ENCODE data around the gene RGS7BP.

DNA sequence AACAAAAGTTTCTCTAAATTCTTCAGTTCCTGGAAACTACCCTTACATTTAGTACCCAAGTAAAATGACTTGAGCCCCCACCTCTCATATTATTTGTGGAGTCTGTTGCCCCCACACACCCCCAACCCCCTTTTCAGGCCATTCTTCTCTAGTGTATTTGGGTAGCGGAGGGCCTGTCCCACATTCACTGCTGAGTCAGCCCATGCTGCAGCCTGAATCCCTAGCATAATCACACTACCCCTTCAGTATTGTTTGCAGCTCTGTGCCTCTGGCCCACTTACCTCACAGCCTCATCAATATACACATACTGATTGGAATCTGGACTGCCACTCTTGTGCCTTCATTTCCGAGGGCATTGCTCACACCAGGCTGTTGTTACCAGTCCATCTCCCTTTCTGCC lies 26.8 kb downstream of the RGS7BP start:
- TF ChIP-seq CTCF (IDR thresholded peaks at IDR 0.05) = no peak
- no peak for TF ChIP-seq POLR2A (IDR thresholded peaks at IDR 0.05)
- TF ChIP-seq POLR2AphosphoS5 (IDR thresholded peaks at IDR 0.05) = no peak
